ENCODE data around the gene GBA3.

GRCh38 chr4:22766068-22766467 is 73.3 kb downstream of the GBA3 start:
- TF ChIP-seq CTCF (IDR thresholded peaks at IDR 0.05; ENCODE audit: low read depth, low read length) (no peak), EZH2phosphoT487 (IDR thresholded peaks at IDR 0.05; ENCODE audit: low read depth) (no peak)
